Endothelial cell of umbilical vein (primary cell): ENCODE results near the gene MIS18A. TPM values are rescaled to one million over a fixed set of nuclear protein-coding genes. Genes with fewer than 3 reads are reported as not detected.

Source experiments
- BruUV-seq: library from RNA; stranded (reverse); fragments of 400-500 nt; replicated peaks from 2 replicates; lab custom pipeline; 2021; lab: Mats Ljungman, UMichigan
- CTCF ChIA-PET: fragments of 300-600, 350-600 bp; sonication (Branson Sonifier 250); formaldehyde crosslinking; loops from one replicate; lab custom pipeline; 2021; ENCODE audit warnings: antibody characterized with exemption, inconsistent platforms; lab: Charles Lee
- POLR2A ChIA-PET: fragments of 300-600, 350-600 bp; sonication (Branson Sonifier 250); formaldehyde crosslinking; loops from one replicate; lab custom pipeline; 2021; ENCODE audit warnings: antibody characterized with exemption, inconsistent platforms; lab: Charles Lee
- DNase-seq: peaks from one replicate; pipeline ENCODE4 v3.0.0-alpha.2; 2011; ENCODE audit warnings: low read depth, low spot score
- FAIRE-seq: peaks from 2 replicates; lab custom pipeline; 2011; peaks lifted over from hg19 to GRCh38; lab: Jason Lieb, UNC
- H2AFZ ChIP-seq: 2 replicates; pipeline ENCODE4 v1.6.0; 2012; ENCODE audit warnings: low read depth, low read length, control low read depth, inconsistent platforms
- H3K27ac ChIP-seq: 2 replicates; pipeline ENCODE4 v1.5.1; 2011; ENCODE audit warnings: low read depth, mild to moderate bottlenecking, control low read depth, low read length, moderate library complexity; ENCODE audit not compliant: insufficient read depth
- H3K27me3 ChIP-seq, 2 experiments: 2 replicates each; pipeline versions ENCODE4 v1.6.0 to v1.6.1; 2011; ENCODE audit warnings: low read length in 2 of 2, mixed read lengths in 1 of 2; ENCODE audit not compliant: control insufficient read depth in 2 of 2, insufficient read depth in 2 of 2
- H3K36me3 ChIP-seq, 2 experiments: 2 replicates in 1 of 2; 3 replicates in 1 of 2; pipeline ENCODE4 v1.5.1; 2011; ENCODE audit warnings: low read length in 2 of 2, mild to moderate bottlenecking in 1 of 2, moderate library complexity in 1 of 2; ENCODE audit not compliant: control insufficient read depth in 2 of 2, insufficient read depth in 2 of 2; ENCODE audit errors: extremely low read depth in 1 of 2
- H3K4me1 ChIP-seq: 3 replicates; pipeline ENCODE4 v1.5.1; 2011; ENCODE audit warnings: mild to moderate bottlenecking, low read length; ENCODE audit not compliant: control insufficient read depth, insufficient read depth; ENCODE audit errors: extremely low read depth
- H3K4me2 ChIP-seq: 2 replicates; pipeline ENCODE4 v1.6.1; 2011; ENCODE audit warnings: low read length, control low read depth, mixed read lengths; ENCODE audit not compliant: insufficient read depth
- H3K4me3 ChIP-seq, 3 experiments: fragments of 200-600 bp in 1 of 3; sonication (generic), shearing (Covaris generic) in 1 of 3; replicated peaks in 1 of 3; 2 replicates each; pipeline ENCODE4 v1.5.1; 2011 to 2016; ENCODE audit warnings: control low read depth in 3 of 3, low read length in 3 of 3, mild to moderate bottlenecking in 2 of 3, inconsistent platforms in 1 of 3, low read depth in 1 of 3, moderate library complexity in 1 of 3; ENCODE audit not compliant: insufficient read depth in 1 of 3
- H3K79me2 ChIP-seq: 2 replicates; pipeline ENCODE4 v1.6.0; 2012; ENCODE audit warnings: low read length, inconsistent platforms; ENCODE audit not compliant: control insufficient read depth, insufficient read depth
- H3K9ac ChIP-seq: replicated peaks from 2 replicates; pipeline ENCODE3; 2011; ENCODE audit warnings: low read length, control low read depth; ENCODE audit not compliant: insufficient read depth; ENCODE audit errors: extremely low read depth
- H3K9me1 ChIP-seq: replicated peaks from 3 replicates; pipeline ENCODE4 v1.6.0; 2011; ENCODE audit warnings: mild to moderate bottlenecking, low read length; ENCODE audit not compliant: control insufficient read depth, insufficient read depth; ENCODE audit errors: extremely low read depth
- H3K9me3 ChIP-seq: replicated peaks from 2 replicates; pipeline ENCODE4 v1.5.1; 2012; ENCODE audit warnings: low read length, inconsistent platforms; ENCODE audit not compliant: control insufficient read depth, insufficient read depth
- H4K20me1 ChIP-seq: replicated peaks from 2 replicates; pipeline ENCODE3; 2011; ENCODE audit warnings: mild to moderate bottlenecking, low read length; ENCODE audit not compliant: control insufficient read depth, insufficient read depth; ENCODE audit errors: extremely low read depth
- EZH2 ChIP-seq: IDR thresholded peaks from 2 replicates; pipeline ENCODE4 v1.6.1; 2012; ENCODE audit warnings: borderline replicate concordance, low read depth, mild to moderate bottlenecking, moderate library complexity, low read length, inconsistent platforms; ENCODE audit not compliant: severe bottlenecking
- FOS ChIP-seq: IDR thresholded peaks from 2 replicates; pipeline ENCODE4 v1.6.1; 2011; ENCODE audit warnings: mild to moderate bottlenecking, low read length, moderate library complexity, borderline replicate concordance; ENCODE audit not compliant: insufficient read depth
- GATA2 ChIP-seq: IDR thresholded peaks from 2 replicates; pipeline ENCODE4 v1.7.0; 2011; ENCODE audit warnings: low read depth, mild to moderate bottlenecking, moderate library complexity, mixed read lengths, low read length; ENCODE audit not compliant: insufficient read length, insufficient read depth
- JUN ChIP-seq: IDR thresholded peaks from 2 replicates; pipeline ENCODE4 v1.6.1; 2011; ENCODE audit warnings: borderline replicate concordance, low read depth; ENCODE audit not compliant: insufficient read length, insufficient read depth
- MYC ChIP-seq: IDR thresholded peaks from one replicate; pipeline ENCODE4 v1.6.1; 2011; ENCODE audit warnings: mild to moderate bottlenecking, low read depth, low read length
- POLR2A ChIP-seq: IDR thresholded peaks from 2 replicates; pipeline ENCODE4 v1.6.1; 2012; ENCODE audit warnings: low read depth, mild to moderate bottlenecking, control low read depth, low read length
- POLR2AphosphoS5 ChIP-seq: IDR thresholded peaks from 2 replicates; pipeline ENCODE4 v1.6.1; 2012; ENCODE audit warnings: low read depth, mild to moderate bottlenecking, control low read depth, low read length, moderate library complexity; ENCODE audit not compliant: insufficient read depth
- dilution Hi-C: fragments of 300-500 bp; cut with MboI; formaldehyde crosslinking; loops from one replicate; pipeline ENCODE4 v1.15.0; 2019; ENCODE audit warnings: low sequenced_read_pairs; ENCODE audit not compliant: extremely low pct_ligation_motif_present
- intact Hi-C: fragments of 100-400 bp; cut with micrococcal nuclease; formaldehyde crosslinking; loops from one replicate; pipeline ENCODE4 v1.10.0; 2022
- polyA plus RNA-seq, 4 experiments: library from polyadenylated mRNA; depleted of rRNA in 3 of 4; stranded (reverse) in 3 of 4; unstranded in 1 of 4; fragments of >200 nt; gene quantifications; 2 replicates each; pipeline versions ENCODE4 v1.2.1 to v1.2.3, GENCODE V29; 2011 to 2012; ENCODE audit warnings: missing spikeins in 1 of 4
- total RNA-seq: library from RNA; stranded (reverse); gene quantifications from 2 replicates; pipeline ENCODE4 v1.2.3, GENCODE V29; 2021
- TF ChIP-seq, protein P1 (sequence below): IDR thresholded peaks from 2 replicates; pipeline ENCODE4 v1.6.1; 2011; ENCODE audit not compliant: insufficient read depth, insufficient read length
- TF ChIP-seq, protein P2 (sequence below), 2 donors: IDR thresholded peaks; 1 replicate in 1 of 2; 2 replicates in 1 of 2; pipeline ENCODE4 v1.5.1; 2011; ENCODE audit warnings: low read length in 2 of 2, mild to moderate bottlenecking in 2 of 2, moderate library complexity in 2 of 2, control low read depth in 1 of 2, inconsistent platforms in 1 of 2, low read depth in 1 of 2; ENCODE audit not compliant: insufficient read depth in 1 of 2; ENCODE audit errors: extremely low read depth in 1 of 2

Gene MIS18A
- total and polyA plus RNA-seq, 2 donors (not counting 3 experiments of a cell fraction or from before 2014, with no cell fraction given), result 7.9 to 19.7 TPM

DNA sequence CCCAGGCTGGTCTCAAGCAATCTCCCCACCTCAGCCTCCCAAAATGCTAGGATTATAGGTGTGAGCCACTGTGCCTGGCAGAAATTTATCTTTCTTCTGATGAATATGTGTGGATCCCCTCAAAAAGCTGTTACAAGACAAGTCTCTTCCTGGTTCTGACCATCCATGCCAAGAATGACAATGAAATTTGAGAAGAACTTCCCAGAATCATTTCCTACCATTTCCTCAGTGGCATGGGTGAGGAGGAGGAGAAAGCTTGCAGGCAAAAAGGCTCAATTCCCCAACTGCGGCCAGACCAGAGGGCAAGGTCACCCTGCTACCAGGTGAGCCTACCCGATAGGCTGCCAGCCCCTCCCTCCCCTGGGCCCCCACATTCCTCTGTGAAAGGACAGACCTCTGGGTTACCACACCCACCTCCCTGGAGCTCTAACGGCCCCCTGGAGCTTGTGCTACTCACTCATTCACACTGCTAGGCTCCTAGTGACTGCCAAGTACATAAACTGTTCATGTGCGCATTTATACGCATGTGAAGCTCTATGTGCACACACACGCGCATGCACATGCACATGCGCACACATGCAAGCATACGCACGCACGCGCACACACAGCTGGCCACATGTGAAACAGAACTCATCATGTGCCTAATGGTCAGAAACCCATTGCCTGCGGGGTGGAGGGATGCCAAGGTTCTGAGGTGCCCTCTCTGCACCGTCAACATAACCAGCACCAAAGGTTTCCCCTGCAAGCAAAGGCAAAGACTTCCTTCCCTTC, 36.8 kb upstream of the MIS18A start:
- peak; percentile 35 for DNase-seq

More for the DNA sequence above, 36.8 kb upstream of the MIS18A start:
- Histone ChIP-seq H2AFZ (no peak overlapping the region), H3K27me3 (no peaks in the 10 kb centered on the region), H3K79me2 (no peaks in the 10 kb centered on the region), H3K36me3 (peaks cover 28% of the 10 kb centered on the region in 2 experiments), H3K4me2 (no peak overlapping the region), H3K9ac (no peak overlapping the region), H3K4me3 (no peak overlapping the region), H3K9me1 (no peaks in the 10 kb centered on the region), H3K27ac (no peak overlapping the region), H3K9me3 (no peaks in the 10 kb centered on the region), H4K20me1 (no peaks in the 10 kb centered on the region), H3K4me1 (no peaks in the 10 kb centered on the region)
- POLR2A ChIA-PET, result no interaction called here
- TF ChIP-seq JUN (no peak), POLR2AphosphoS5 (no peak), MYC (no peak), EZH2 (no peak), GATA2 (no peak), FOS (no peak), POLR2A (no peak)
- TF ChIP-seq, protein P1, sequence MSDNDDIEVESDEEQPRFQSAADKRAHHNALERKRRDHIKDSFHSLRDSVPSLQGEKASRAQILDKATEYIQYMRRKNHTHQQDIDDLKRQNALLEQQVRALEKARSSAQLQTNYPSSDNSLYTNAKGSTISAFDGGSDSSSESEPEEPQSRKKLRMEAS, result no peak
- TF ChIP-seq, protein P2, sequence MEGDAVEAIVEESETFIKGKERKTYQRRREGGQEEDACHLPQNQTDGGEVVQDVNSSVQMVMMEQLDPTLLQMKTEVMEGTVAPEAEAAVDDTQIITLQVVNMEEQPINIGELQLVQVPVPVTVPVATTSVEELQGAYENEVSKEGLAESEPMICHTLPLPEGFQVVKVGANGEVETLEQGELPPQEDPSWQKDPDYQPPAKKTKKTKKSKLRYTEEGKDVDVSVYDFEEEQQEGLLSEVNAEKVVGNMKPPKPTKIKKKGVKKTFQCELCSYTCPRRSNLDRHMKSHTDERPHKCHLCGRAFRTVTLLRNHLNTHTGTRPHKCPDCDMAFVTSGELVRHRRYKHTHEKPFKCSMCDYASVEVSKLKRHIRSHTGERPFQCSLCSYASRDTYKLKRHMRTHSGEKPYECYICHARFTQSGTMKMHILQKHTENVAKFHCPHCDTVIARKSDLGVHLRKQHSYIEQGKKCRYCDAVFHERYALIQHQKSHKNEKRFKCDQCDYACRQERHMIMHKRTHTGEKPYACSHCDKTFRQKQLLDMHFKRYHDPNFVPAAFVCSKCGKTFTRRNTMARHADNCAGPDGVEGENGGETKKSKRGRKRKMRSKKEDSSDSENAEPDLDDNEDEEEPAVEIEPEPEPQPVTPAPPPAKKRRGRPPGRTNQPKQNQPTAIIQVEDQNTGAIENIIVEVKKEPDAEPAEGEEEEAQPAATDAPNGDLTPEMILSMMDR (IDR thresholded peaks at IDR 0.05; ENCODE audit: extremely low read depth in 1 of 2, insufficient read depth in 1 of 2, low read depth in 1 of 2, low read length in 2 of 2), result no peak
- intact Hi-C loops, result no loop called here
- dilution Hi-C loops, result no loop called here
- CTCF ChIA-PET, result interaction anchor here (1.6 kb wide), 1 partner anchor 10 kb away, joined by 5 read pairs; no protein-coding TSS in a partner anchor
- BruUV-seq, result no TSS peak
- peak; percentile 43 for FAIRE-seq
